Fibroblast of lung (primary cell): Measurements from ENCODE around the gene SMG6. TPM values are rescaled to one million over a fixed set of nuclear protein-coding genes. Genes with fewer than 3 reads are reported as not detected.

Source experiments
- DNase-seq, 2 donors: peaks; one replicate each; pipeline versions ENCODE4 v3.0.0 to v3.0.0-alpha.2; 2010; ENCODE audit warnings: low read depth in 2 of 2
- H2AFZ ChIP-seq: 2 replicates; pipeline ENCODE4 v1.5.1; 2012; ENCODE audit warnings: low read length, control low read depth, inconsistent platforms
- H3K27ac ChIP-seq: 2 replicates; pipeline ENCODE4 v1.5.1; 2011; ENCODE audit warnings: low read length, control low read depth; ENCODE audit not compliant: insufficient read depth
- H3K27me3 ChIP-seq: 2 replicates; pipeline ENCODE4 v1.5.1; 2011; ENCODE audit warnings: mild to moderate bottlenecking, low read length; ENCODE audit not compliant: control insufficient read depth, insufficient read depth
- H3K36me3 ChIP-seq: 2 replicates; pipeline ENCODE4 v1.5.1; 2011; ENCODE audit warnings: low read length; ENCODE audit not compliant: control insufficient read depth, insufficient read depth
- H3K4me1 ChIP-seq: 2 replicates; pipeline ENCODE4 v1.5.1; 2011; ENCODE audit warnings: low read length; ENCODE audit not compliant: control insufficient read depth, insufficient read depth; ENCODE audit errors: extremely low read depth
- H3K4me2 ChIP-seq: 2 replicates; pipeline ENCODE4 v1.5.1; 2011; ENCODE audit warnings: low read length, control low read depth; ENCODE audit not compliant: insufficient read depth; ENCODE audit errors: extremely low read depth
- H3K4me3 ChIP-seq, 4 experiments: fragments of 200-600 bp in 1 of 4; sonication (generic) in 1 of 4; replicated peaks in 1 of 4; 2 replicates each; pipeline ENCODE4 v1.5.1; 2011 to 2016; ENCODE audit warnings: low read length in 4 of 4, low read depth in 3 of 4, mild to moderate bottlenecking in 3 of 4, control low read depth in 2 of 4, inconsistent platforms in 1 of 4, mixed read lengths in 1 of 4; ENCODE audit not compliant: insufficient read depth in 1 of 4; ENCODE audit errors: control extremely low read depth in 1 of 4
- H3K79me2 ChIP-seq: 2 replicates; pipeline ENCODE4 v1.5.1; 2012; ENCODE audit warnings: mild to moderate bottlenecking, low read length, inconsistent platforms; ENCODE audit not compliant: control insufficient read depth, insufficient read depth
- H3K9ac ChIP-seq: 2 replicates; pipeline ENCODE4 v1.5.1; 2011; ENCODE audit warnings: mild to moderate bottlenecking, low read length, control low read depth; ENCODE audit not compliant: insufficient read depth
- H3K9me3 ChIP-seq: 2 replicates; pipeline ENCODE4 v1.5.1; 2012; ENCODE audit warnings: low read depth, low read length; ENCODE audit not compliant: control insufficient read depth, insufficient read depth
- H4K20me1 ChIP-seq: 2 replicates; pipeline ENCODE4 v1.5.1; 2011; ENCODE audit warnings: low read length; ENCODE audit not compliant: control insufficient read depth, insufficient read depth; ENCODE audit errors: extremely low read depth
- CTCF ChIP-seq, 2 donors: IDR thresholded peaks in 1 of 2; conservative IDR thresholded peaks in 1 of 2; 1 replicate in 1 of 2; 2 replicates in 1 of 2; pipeline ENCODE4 v1.5.1; 2011 to 2012; ENCODE audit warnings: low read length in 2 of 2, control low read depth in 1 of 2, inconsistent platforms in 1 of 2, low read depth in 1 of 2, mild to moderate bottlenecking in 1 of 2
- EZH2 ChIP-seq: IDR thresholded peaks from 2 replicates; pipeline ENCODE4 v1.5.1; 2012; ENCODE audit warnings: low read length, control low read depth, mild to moderate bottlenecking; ENCODE audit errors: missing control alignments
- polyA plus RNA-seq, 2 donors: library from polyadenylated mRNA; depleted of rRNA in 1 of 2; stranded (reverse) in 1 of 2; unstranded in 1 of 2; fragments of >200 nt; gene quantifications; 2 replicates each; pipeline ENCODE4 v1.2.1, GENCODE V29; 2011 to 2012; ENCODE audit warnings: missing spikeins in 1 of 2
- total RNA-seq: library from RNA; depleted of rRNA; stranded (reverse); fragments of >200 nt; gene quantifications from 2 replicates; pipeline ENCODE4 v1.2.1, GENCODE V29; 2014

SMG6 gene
- total and polyA plus RNA-seq, 2 donors (not counting 1 experiment from before 2014, with no cell fraction given): 14.7 to 29.9 TPM

- H3K4me2 ChIP-seq: no peak overlapping the region
- H3K4me3 ChIP-seq: no peak overlapping the region
- H3K9me3 ChIP-seq: no peaks in the 10 kb centered on the region
- peak overlapping the region; percentile 75 for H3K27ac ChIP-seq
- H2AFZ ChIP-seq: no peak overlapping the region
- H3K79me2 ChIP-seq: no peaks in the 10 kb centered on the region
- H4K20me1 ChIP-seq: no peaks in the 10 kb centered on the region
- no peaks in the 10 kb centered on the region for H3K27me3 ChIP-seq
- DNase-seq: no peak
- peaks cover 67% of the 10 kb centered on the region for H3K4me1 ChIP-seq
- H3K9ac ChIP-seq: no peak overlapping the region
- no peak for TF ChIP-seq EZH2
- no peak for TF ChIP-seq CTCF (conservative IDR thresholded peaks at IDR 0.05 in 1 of 2, IDR thresholded peaks at IDR 0.05 in 1 of 2; ENCODE audit: low read depth in 1 of 2, low read length in 2 of 2)
- peaks cover 1% of the 10 kb centered on the region for H3K36me3 ChIP-seq
Observed at GRCh38 chr17:2180768-2181167, 122.8 kb downstream of the SMG6 start.

GRCh38 chr17:2179615-2180295 lies 123.8 kb downstream of the SMG6 start:
- peaks cover 74% of the 10 kb centered on the region for H3K4me1 ChIP-seq
- no peaks in the 10 kb centered on the region for H3K79me2 ChIP-seq
- TF ChIP-seq EZH2: no peak
- TF ChIP-seq CTCF (conservative IDR thresholded peaks at IDR 0.05 in 1 of 2, IDR thresholded peaks at IDR 0.05 in 1 of 2; ENCODE audit: low read depth in 1 of 2, low read length in 2 of 2): no peak
- no peaks in the 10 kb centered on the region for H3K9me3 ChIP-seq
- peak; percentile 96 to 100 for DNase-seq
- no peaks in the 10 kb centered on the region for H3K36me3 ChIP-seq
- no peak overlapping the region for H3K4me3 ChIP-seq
- H2AFZ ChIP-seq: no peak overlapping the region
- peak overlapping the region; percentile 41 for H3K4me2 ChIP-seq
- no peaks in the 10 kb centered on the region for H3K27me3 ChIP-seq
- H3K9ac ChIP-seq: peak overlapping the region; percentile 47
- peak overlapping the region; percentile 75 for H3K27ac ChIP-seq
- no peaks in the 10 kb centered on the region for H4K20me1 ChIP-seq

- no peaks in the 10 kb centered on the region for H3K36me3 ChIP-seq
- H2AFZ ChIP-seq: no peak overlapping the region
- TF ChIP-seq CTCF (conservative IDR thresholded peaks at IDR 0.05 in 1 of 2, IDR thresholded peaks at IDR 0.05 in 1 of 2; ENCODE audit: low read depth in 1 of 2, low read length in 2 of 2) (no peak), EZH2 (no peak)
- no peaks in the 10 kb centered on the region for H3K9me3 ChIP-seq
- H3K27ac ChIP-seq: peak overlapping the region; percentile 70
- no peaks in the 10 kb centered on the region for H4K20me1 ChIP-seq
- no peaks in the 10 kb centered on the region for H3K27me3 ChIP-seq
- no peak overlapping the region for H3K4me3 ChIP-seq
- DNase-seq: no peak
- H3K4me1 ChIP-seq: peaks cover 79% of the 10 kb centered on the region
- H3K79me2 ChIP-seq: no peaks in the 10 kb centered on the region
- H3K9ac ChIP-seq: peak overlapping the region; percentile 29
- H3K4me2 ChIP-seq: no peak overlapping the region
Observed at GRCh38 chr17:2178798-2179501, 124.6 kb downstream of the SMG6 start.
